Transverse colon (tissue), 4 donors: ENCODE results near the gene MAST4.

Source experiments
- CTCF ChIP-seq, 5 experiments: fragments of 200-600 bp in 3 of 5; fragments of 450-650 bp in 2 of 5; sonication (generic) in 3 of 5; IDR thresholded peaks; 1 replicate in 2 of 5; 2 replicates in 3 of 5; pipeline ENCODE4 v1.5.1; 2016 to 2017; ENCODE audit warnings: antibody characterized with exemption in 5 of 5, inconsistent platforms in 3 of 5, mild to moderate bottlenecking in 2 of 5, moderate library complexity in 1 of 5
- POLR2A ChIP-seq: fragments of 450-650 bp; IDR thresholded peaks from one replicate; pipeline ENCODE4 v1.6.1; 2016; ENCODE audit warnings: antibody characterized with exemption, mild to moderate bottlenecking, moderate library complexity
- POLR2AphosphoS5 ChIP-seq, 3 donors: sonication (generic); formaldehyde crosslinking; IDR thresholded peaks; one replicate each; pipeline ENCODE4 v1.6.1; 2016; ENCODE audit warnings: antibody characterized with exemption in 3 of 3

GRCh38 chr5:67206929-67207328 is 610.7 kb downstream of the MAST4 start:
- TF ChIP-seq CTCF (IDR thresholded peaks at IDR 0.05) (no peak), POLR2AphosphoS5 (IDR thresholded peaks at IDR 0.05) (no peak), POLR2A (no peak)
